Fibroblast of lung (primary cell): Measurements from ENCODE around the gene KATNAL2. TPM values are rescaled to one million over a fixed set of nuclear protein-coding genes. Genes with fewer than 3 reads are reported as not detected.
"Not testable (repeated sequence)": the region's sequence is repeated elsewhere in the genome, so short reads cannot be mapped to it uniquely, and the experiment has no call there.

ENCODE experiments used
- DNase-seq, 2 donors: peaks; one replicate each; pipeline versions ENCODE4 v3.0.0 to v3.0.0-alpha.2; 2010; ENCODE audit warnings: low read depth in 2 of 2
- H2AFZ ChIP-seq: 2 replicates; pipeline ENCODE4 v1.5.1; 2012; ENCODE audit warnings: low read length, control low read depth, inconsistent platforms
- H3K27ac ChIP-seq: 2 replicates; pipeline ENCODE4 v1.5.1; 2011; ENCODE audit warnings: low read length, control low read depth; ENCODE audit not compliant: insufficient read depth
- H3K27me3 ChIP-seq: 2 replicates; pipeline ENCODE4 v1.5.1; 2011; ENCODE audit warnings: mild to moderate bottlenecking, low read length; ENCODE audit not compliant: control insufficient read depth, insufficient read depth
- H3K36me3 ChIP-seq: 2 replicates; pipeline ENCODE4 v1.5.1; 2011; ENCODE audit warnings: low read length; ENCODE audit not compliant: control insufficient read depth, insufficient read depth
- H3K4me1 ChIP-seq: 2 replicates; pipeline ENCODE4 v1.5.1; 2011; ENCODE audit warnings: low read length; ENCODE audit not compliant: control insufficient read depth, insufficient read depth; ENCODE audit errors: extremely low read depth
- H3K4me2 ChIP-seq: 2 replicates; pipeline ENCODE4 v1.5.1; 2011; ENCODE audit warnings: low read length, control low read depth; ENCODE audit not compliant: insufficient read depth; ENCODE audit errors: extremely low read depth
- H3K4me3 ChIP-seq, 4 experiments: fragments of 200-600 bp in 1 of 4; sonication (generic) in 1 of 4; replicated peaks in 1 of 4; 2 replicates each; pipeline ENCODE4 v1.5.1; 2011 to 2016; ENCODE audit warnings: low read length in 4 of 4, low read depth in 3 of 4, mild to moderate bottlenecking in 3 of 4, control low read depth in 2 of 4, inconsistent platforms in 1 of 4, mixed read lengths in 1 of 4; ENCODE audit not compliant: insufficient read depth in 1 of 4; ENCODE audit errors: control extremely low read depth in 1 of 4
- H3K79me2 ChIP-seq: 2 replicates; pipeline ENCODE4 v1.5.1; 2012; ENCODE audit warnings: mild to moderate bottlenecking, low read length, inconsistent platforms; ENCODE audit not compliant: control insufficient read depth, insufficient read depth
- H3K9ac ChIP-seq: 2 replicates; pipeline ENCODE4 v1.5.1; 2011; ENCODE audit warnings: mild to moderate bottlenecking, low read length, control low read depth; ENCODE audit not compliant: insufficient read depth
- H3K9me3 ChIP-seq: 2 replicates; pipeline ENCODE4 v1.5.1; 2012; ENCODE audit warnings: low read depth, low read length; ENCODE audit not compliant: control insufficient read depth, insufficient read depth
- H4K20me1 ChIP-seq: 2 replicates; pipeline ENCODE4 v1.5.1; 2011; ENCODE audit warnings: low read length; ENCODE audit not compliant: control insufficient read depth, insufficient read depth; ENCODE audit errors: extremely low read depth
- polyA plus RNA-seq, 2 donors: library from polyadenylated mRNA; depleted of rRNA in 1 of 2; stranded (reverse) in 1 of 2; unstranded in 1 of 2; fragments of >200 nt; gene quantifications; 2 replicates each; pipeline ENCODE4 v1.2.1, GENCODE V29; 2011 to 2012; ENCODE audit warnings: missing spikeins in 1 of 2
- total RNA-seq: library from RNA; depleted of rRNA; stranded (reverse); fragments of >200 nt; gene quantifications from 2 replicates; pipeline ENCODE4 v1.2.1, GENCODE V29; 2014

KATNAL2 gene
- total and polyA plus RNA-seq, 2 donors (not counting 1 experiment from before 2014, with no cell fraction given) = 1.8 to 3.8 TPM

DNA sequence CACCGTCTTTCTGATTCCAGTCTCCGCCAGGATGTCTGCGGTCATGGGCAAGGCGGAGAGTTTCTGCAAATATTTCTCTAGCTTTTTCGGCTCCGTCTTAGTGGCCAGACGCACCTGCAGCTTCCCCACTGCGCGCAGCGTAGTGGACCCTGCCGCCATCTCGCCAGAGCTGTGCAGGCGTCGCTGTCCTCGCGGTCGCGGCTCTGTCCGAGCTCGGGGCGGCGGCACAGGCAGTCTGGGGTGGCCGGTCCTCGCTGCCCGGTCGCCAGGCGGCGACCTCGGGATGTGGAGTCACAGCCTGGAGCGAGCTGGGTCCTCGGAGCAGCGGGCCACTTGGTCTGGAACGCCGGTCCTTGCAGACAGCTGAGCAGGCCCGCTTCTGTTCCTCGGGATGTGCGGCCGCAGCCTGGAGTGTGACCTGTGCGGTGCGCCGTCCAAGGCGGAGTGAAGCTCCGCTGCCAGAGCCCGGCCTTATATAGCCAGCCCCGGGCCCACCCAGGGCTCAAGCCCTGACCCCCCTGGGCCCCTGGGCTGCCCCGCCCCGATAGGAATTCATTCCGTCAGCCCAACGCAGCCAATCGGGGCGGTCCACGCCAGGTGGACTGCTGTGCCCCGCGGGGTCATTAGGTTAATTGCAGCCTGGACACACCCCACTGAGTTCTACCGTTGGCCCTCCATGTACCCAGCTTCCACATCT lies 106.5 kb downstream of the KATNAL2 start:
- not testable (repeated sequence) for H3K4me2 ChIP-seq, H3K4me1 ChIP-seq, H3K27ac ChIP-seq, H3K9me3 ChIP-seq, H3K9ac ChIP-seq, H2AFZ ChIP-seq, H3K27me3 ChIP-seq, DNase-seq, H4K20me1 ChIP-seq, H3K36me3 ChIP-seq, H3K4me3 ChIP-seq, H3K79me2 ChIP-seq

DNA sequence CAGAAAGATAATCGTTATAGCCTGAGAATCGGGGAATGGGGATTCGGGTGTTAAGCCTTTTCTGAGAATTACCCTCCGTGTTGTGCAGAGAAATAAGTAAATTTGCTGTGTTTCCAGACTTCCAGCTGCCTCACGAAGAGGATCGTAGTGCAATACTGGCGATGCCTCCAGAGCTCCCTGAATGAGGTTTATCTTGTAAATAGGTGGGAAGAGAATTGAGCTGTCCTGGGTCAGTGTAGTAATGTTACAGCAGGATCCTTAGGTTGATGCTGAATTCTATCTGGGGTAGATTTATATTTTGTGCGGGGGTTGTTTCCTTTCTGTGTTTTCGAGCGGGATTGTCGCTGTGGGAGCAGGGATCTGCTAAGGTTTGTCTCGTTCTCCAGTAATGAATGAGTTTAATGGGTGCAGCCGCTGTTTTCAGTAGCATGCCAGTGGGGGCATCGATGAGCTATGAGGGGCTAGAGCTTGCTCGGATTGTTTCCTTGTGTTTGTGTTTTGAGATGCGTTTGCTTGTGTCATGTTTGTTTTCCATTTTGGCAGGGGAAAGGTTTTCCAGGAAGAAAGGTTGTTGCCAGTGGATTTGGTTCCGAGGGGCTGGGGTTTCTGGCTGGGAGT lies 108.3 kb downstream of the KATNAL2 start:
- not testable (repeated sequence) for DNase-seq, H3K4me2 ChIP-seq, H3K79me2 ChIP-seq, H3K9me3 ChIP-seq, H3K27me3 ChIP-seq, H3K4me3 ChIP-seq, H3K9ac ChIP-seq, H3K36me3 ChIP-seq, H2AFZ ChIP-seq, H3K4me1 ChIP-seq, H4K20me1 ChIP-seq, H3K27ac ChIP-seq

DNA sequence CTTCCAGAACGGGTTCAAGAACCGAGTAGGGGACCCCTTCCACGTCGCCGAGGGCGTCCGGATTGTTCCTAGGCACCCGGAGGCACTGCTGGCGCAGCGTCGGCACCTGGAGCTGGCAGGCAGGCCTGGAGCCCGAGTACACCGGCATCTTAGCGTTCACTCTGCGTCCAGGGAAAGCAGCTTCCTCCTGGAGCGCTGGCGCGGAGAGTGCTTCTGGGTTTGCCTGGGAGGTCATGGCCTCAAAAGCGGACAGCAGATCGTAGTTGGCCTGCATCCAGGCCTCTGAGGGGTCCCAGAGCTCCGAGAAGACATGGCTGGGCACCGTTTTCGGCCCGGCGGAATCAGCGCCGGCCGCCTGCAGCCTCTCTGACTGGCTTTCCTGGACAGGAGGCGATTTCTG lies 111.3 kb downstream of the KATNAL2 start:
- H3K36me3 ChIP-seq, H3K4me2 ChIP-seq, H3K79me2 ChIP-seq, H3K9me3 ChIP-seq, H2AFZ ChIP-seq, H3K4me3 ChIP-seq, H3K27me3 ChIP-seq, H3K4me1 ChIP-seq, H3K27ac ChIP-seq, H3K9ac ChIP-seq, H4K20me1 ChIP-seq, DNase-seq: not testable (repeated sequence)

DNA sequence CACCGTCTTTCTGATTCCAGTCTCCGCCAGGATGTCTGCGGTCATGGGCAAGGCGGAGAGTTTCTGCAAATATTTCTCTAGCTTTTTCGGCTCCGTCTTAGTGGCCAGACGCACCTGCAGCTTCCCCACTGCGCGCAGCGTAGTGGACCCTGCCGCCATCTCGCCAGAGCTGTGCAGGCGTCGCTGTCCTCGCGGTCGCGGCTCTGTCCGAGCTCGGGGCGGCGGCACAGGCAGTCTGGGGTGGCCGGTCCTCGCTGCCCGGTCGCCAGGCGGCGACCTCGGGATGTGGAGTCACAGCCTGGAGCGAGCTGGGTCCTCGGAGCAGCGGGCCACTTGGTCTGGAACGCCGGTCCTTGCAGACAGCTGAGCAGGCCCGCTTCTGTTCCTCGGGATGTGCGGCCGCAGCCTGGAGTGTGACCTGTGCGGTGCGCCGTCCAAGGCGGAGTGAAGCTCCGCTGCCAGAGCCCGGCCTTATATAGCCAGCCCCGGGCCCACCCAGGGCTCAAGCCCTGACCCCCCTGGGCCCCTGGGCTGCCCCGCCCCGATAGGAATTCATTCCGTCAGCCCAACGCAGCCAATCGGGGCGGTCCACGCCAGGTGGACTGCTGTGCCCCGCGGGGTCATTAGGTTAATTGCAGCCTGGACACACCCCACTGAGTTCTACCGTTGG lies 112.4 kb downstream of the KATNAL2 start:
- H3K27me3 ChIP-seq, DNase-seq, H3K4me1 ChIP-seq, H3K9ac ChIP-seq, H3K79me2 ChIP-seq, H3K4me2 ChIP-seq, H3K36me3 ChIP-seq, H4K20me1 ChIP-seq, H3K4me3 ChIP-seq, H3K9me3 ChIP-seq, H2AFZ ChIP-seq, H3K27ac ChIP-seq: not testable (repeated sequence)

DNA sequence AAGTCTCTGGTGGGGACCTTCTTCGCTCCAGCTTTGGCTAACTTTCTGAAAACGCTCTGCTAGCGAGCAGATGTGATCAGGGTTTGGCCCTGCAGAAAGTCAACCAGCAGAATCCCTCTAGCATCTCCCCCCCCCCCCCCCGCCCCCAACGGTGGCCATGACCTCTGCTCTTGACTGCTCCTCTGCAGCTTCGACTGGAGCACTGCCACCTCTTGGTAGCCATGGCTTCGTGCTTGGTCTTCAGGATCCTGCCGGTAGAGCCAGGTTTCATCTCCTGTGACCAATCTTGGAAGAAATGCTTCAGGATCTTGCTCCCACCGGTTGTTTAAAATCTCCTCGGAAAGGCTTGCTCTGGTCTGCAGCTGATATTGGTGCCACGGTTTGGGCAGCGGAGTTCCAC lies 113.5 kb downstream of the KATNAL2 start:
- H3K9me3 ChIP-seq, H3K27ac ChIP-seq, H3K27me3 ChIP-seq, H3K4me3 ChIP-seq, H2AFZ ChIP-seq, H3K36me3 ChIP-seq, H3K79me2 ChIP-seq, DNase-seq, H3K9ac ChIP-seq, H3K4me1 ChIP-seq, H4K20me1 ChIP-seq, H3K4me2 ChIP-seq: not testable (repeated sequence)
